H9 (cell line): ENCODE results near the gene TMEM63C. TPM values are rescaled to one million over a fixed set of nuclear protein-coding genes. Genes with fewer than 3 reads are reported as not detected.

Experiments used
- DNase-seq: peaks from one replicate; pipeline ENCODE4 v3.0.0-alpha.2; 2017
- H2AFZ ChIP-seq: one replicate; pipeline ENCODE4 v1.6.1; 2013; ENCODE audit warnings: mild to moderate bottlenecking, low read length, control low read depth, moderate library complexity
- H2AK5ac ChIP-seq: 2 replicates; pipeline ENCODE4 v1.6.1; 2013; ENCODE audit warnings: low read length, control low read depth, mixed read lengths; ENCODE audit not compliant: insufficient read length
- H2BK120ac ChIP-seq: one replicate; pipeline ENCODE4 v1.6.1; 2013; ENCODE audit warnings: low read depth, mild to moderate bottlenecking, low read length, control low read depth, inconsistent platforms; ENCODE audit not compliant: poor library complexity, severe bottlenecking
- H2BK12ac ChIP-seq: 2 replicates; pipeline ENCODE4 v1.6.1; 2013; ENCODE audit warnings: low read length, control low read depth, mixed read lengths, low read depth; ENCODE audit not compliant: insufficient read length
- H2BK15ac ChIP-seq: 2 replicates; pipeline ENCODE4 v1.6.1; 2013; ENCODE audit warnings: low read depth, low read length, control low read depth
- H2BK20ac ChIP-seq: one replicate; pipeline ENCODE4 v1.6.1; 2013; ENCODE audit warnings: low read depth, mild to moderate bottlenecking, low read length, control low read depth, inconsistent platforms; ENCODE audit not compliant: poor library complexity, severe bottlenecking
- H2BK5ac ChIP-seq: 2 replicates; pipeline ENCODE4 v1.6.1; 2013; ENCODE audit warnings: low read length, control low read depth, mixed read lengths; ENCODE audit not compliant: insufficient read length
- H3K14ac ChIP-seq: 2 replicates; pipeline ENCODE4 v1.6.1; 2013; ENCODE audit warnings: low read length, control low read depth; ENCODE audit not compliant: insufficient read depth
- H3K18ac ChIP-seq: 2 replicates; pipeline ENCODE4 v1.6.1; 2013; ENCODE audit warnings: low read depth, mild to moderate bottlenecking, mixed read lengths, low read length, control low read depth; ENCODE audit not compliant: insufficient read length
- H3K23ac ChIP-seq: 2 replicates; pipeline ENCODE4 v1.6.1; 2013; ENCODE audit warnings: low read length, control low read depth, mixed read lengths, low read depth; ENCODE audit not compliant: insufficient read length
- H3K23me2 ChIP-seq: 2 replicates; pipeline ENCODE4 v1.6.1; 2013; ENCODE audit warnings: low read depth, mild to moderate bottlenecking, mixed read lengths, low read length, control low read depth; ENCODE audit not compliant: insufficient read length, poor library complexity, severe bottlenecking
- H3K27ac ChIP-seq: 2 replicates; pipeline ENCODE4 v1.5.1; 2013; ENCODE audit warnings: low read length, control low read depth, mixed read lengths, low read depth; ENCODE audit not compliant: insufficient read length
- H3K27me3 ChIP-seq: 2 replicates; pipeline ENCODE4 v1.6.1; 2013; ENCODE audit warnings: low read length, control low read depth, inconsistent platforms; ENCODE audit not compliant: insufficient read depth
- H3K4ac ChIP-seq: 2 replicates; pipeline ENCODE4 v1.6.1; 2013; ENCODE audit warnings: low read depth, mild to moderate bottlenecking, control low read depth, inconsistent platforms, low read length, moderate library complexity
- H3K4me1 ChIP-seq: 2 replicates; pipeline ENCODE4 v1.6.1; 2013; ENCODE audit warnings: low read length, control low read depth, inconsistent platforms; ENCODE audit not compliant: insufficient read depth
- H3K4me2 ChIP-seq: 2 replicates; pipeline ENCODE4 v1.6.1; 2013; ENCODE audit warnings: low read length, control low read depth, mixed read lengths; ENCODE audit not compliant: insufficient read length, insufficient read depth
- H3K56ac ChIP-seq: 2 replicates; pipeline ENCODE4 v1.6.1; 2013; ENCODE audit warnings: low read depth, mild to moderate bottlenecking, mixed read lengths, low read length, control low read depth; ENCODE audit not compliant: insufficient read length
- H3K79me1 ChIP-seq: 2 replicates; pipeline ENCODE4 v1.6.1; 2013; ENCODE audit warnings: low read depth, mild to moderate bottlenecking, moderate library complexity, low read length, control low read depth, inconsistent platforms; ENCODE audit not compliant: insufficient read depth, poor library complexity, severe bottlenecking
- H3K79me2 ChIP-seq: 2 replicates; pipeline ENCODE4 v1.6.1; 2013; ENCODE audit warnings: low read length, control low read depth, inconsistent platforms; ENCODE audit not compliant: insufficient read depth
- H3K9ac ChIP-seq: 2 replicates; pipeline ENCODE4 v1.6.1; 2013; ENCODE audit warnings: low read length, control low read depth, mixed read lengths; ENCODE audit not compliant: insufficient read length; ENCODE audit errors: extremely low read depth
- H3K9me3 ChIP-seq: one replicate; pipeline ENCODE4 v1.6.1; 2013; ENCODE audit warnings: low read depth, low read length, inconsistent platforms; ENCODE audit not compliant: control insufficient read depth
- H3T11ph ChIP-seq: one replicate; pipeline ENCODE4 v1.6.1; 2013; ENCODE audit warnings: mild to moderate bottlenecking, low read length, control low read depth, inconsistent platforms
- H4K20me1 ChIP-seq: one replicate; pipeline ENCODE4 v1.6.1; 2013; ENCODE audit not compliant: control insufficient read depth, insufficient read length, insufficient read depth
- H4K5ac ChIP-seq: 2 replicates; pipeline ENCODE4 v1.6.1; 2013; ENCODE audit warnings: low read depth, mild to moderate bottlenecking, mixed read lengths, low read length, control low read depth; ENCODE audit not compliant: insufficient read length
- H4K8ac ChIP-seq: replicated peaks from 2 replicates; pipeline ENCODE4 v1.6.1; 2013; ENCODE audit warnings: low read length, control low read depth, mixed read lengths, low read depth; ENCODE audit not compliant: insufficient read length
- H4K91ac ChIP-seq: 2 replicates; pipeline ENCODE4 v1.6.1; 2013; ENCODE audit warnings: low read depth, mild to moderate bottlenecking, moderate library complexity, mixed read lengths, low read length, control low read depth; ENCODE audit not compliant: insufficient read length
- H3K27ac Mint-ChIP-seq, 3 experiments: 2 replicates in 2 of 3; 3 replicates in 1 of 3; pipeline ENCODE4 v1.8.0; 2020 to 2021; ENCODE audit warnings: mixed read lengths in 3 of 3, mild to moderate bottlenecking in 1 of 3, moderate library complexity in 1 of 3
- H3K27me3 Mint-ChIP-seq: 2 replicates; pipeline ENCODE4 v1.8.0; 2021; ENCODE audit warnings: low read depth, mild to moderate bottlenecking, moderate library complexity, mixed read lengths
- H3K36me3 Mint-ChIP-seq, 3 experiments: 2 replicates in 2 of 3; 3 replicates in 1 of 3; pipeline ENCODE4 v1.8.0; 2020 to 2021; ENCODE audit warnings: low read depth in 3 of 3, mixed read lengths in 3 of 3; ENCODE audit not compliant: insufficient read depth in 1 of 3
- H3K4me1 Mint-ChIP-seq, 2 experiments: 2 replicates each; pipeline ENCODE4 v1.8.0; 2020; ENCODE audit warnings: mixed read lengths in 2 of 2
- H3K4me3 Mint-ChIP-seq, 2 experiments: 2 replicates in 1 of 2; 3 replicates in 1 of 2; pipeline ENCODE4 v1.8.0; 2020 to 2021; ENCODE audit warnings: mild to moderate bottlenecking in 2 of 2, mixed read lengths in 2 of 2, moderate library complexity in 1 of 2
- H3K9me3 Mint-ChIP-seq, 2 experiments: 2 replicates in 1 of 2; 3 replicates in 1 of 2; pipeline ENCODE4 v1.8.0; 2020; ENCODE audit warnings: mild to moderate bottlenecking in 2 of 2, mixed read lengths in 2 of 2, moderate library complexity in 1 of 2
- CTCF ChIP-seq: fragments of 200-600 bp; sonication (generic); conservative IDR thresholded peaks from 3 replicates; pipeline ENCODE4 v1.8.0; 2021; ENCODE audit warnings: antibody characterized with exemption, mild to moderate bottlenecking
- WGBS: extraction: QIAGEN DNeasy Blood & Tissue Kit; methylation state at CpG from one replicate; pipeline ENCODE4 v1.1.7; 2013; ENCODE audit warnings: missing lambda C conversion rate, low lambda C conversion rate, mixed read lengths; ENCODE audit not compliant: insufficient read length; ENCODE audit errors: extremely low coverage; 5-methylcytosine and 5-hydroxymethylcytosine counted together
- total RNA-seq: library from RNA; stranded (reverse); gene quantifications from 2 replicates; pipeline ENCODE4 v1.2.1, GENCODE V29; 2021

Gene TMEM63C
- total RNA-seq, 1 experiment from 2014 or later: 2.2 TPM

- H3K27me3 Mint-ChIP-seq: peaks cover 48% of the 10 kb centered on the region
- Histone ChIP-seq H3K4me2 (no peak overlapping the region), H3K79me1 (no peaks in the 10 kb centered on the region), H3K9ac (no peak overlapping the region), H2BK5ac (no peak overlapping the region), H4K8ac (no peak overlapping the region), H4K5ac (no peak overlapping the region), H3K23me2 (peaks cover 16% of the 10 kb centered on the region), H3K4ac (no peak overlapping the region), H3T11ph (no peak overlapping the region), H2AFZ (no peak overlapping the region), H2BK120ac (no peak overlapping the region), H3K14ac (no peak overlapping the region), H2BK20ac (no peak overlapping the region), H4K91ac (no peak overlapping the region), H3K9me3 (no peaks in the 10 kb centered on the region), H3K56ac (no peak overlapping the region), H3K23ac (no peak overlapping the region), H2BK15ac (no peak overlapping the region), H2BK12ac (no peak overlapping the region), H3K18ac (no peak overlapping the region), H3K79me2 (no peaks in the 10 kb centered on the region), H3K27ac (no peak overlapping the region), H2AK5ac (no peak overlapping the region), H3K4me1 (no peaks in the 10 kb centered on the region), H4K20me1 (no peaks in the 10 kb centered on the region), H3K27me3 (peaks cover 20% of the 10 kb centered on the region)
- peaks cover 6 to 25% of the 10 kb centered on the region in 2 experiments for H3K4me1 Mint-ChIP-seq
- H3K4me3 Mint-ChIP-seq: no peak overlapping the region
- DNase-seq: no peak
- no peak for TF ChIP-seq CTCF
- no CpG with 5 or more reads among the region's 4 CpGs for WGBS
- peaks cover 0 to 3% (median 3%) of the 10 kb centered on the region in 3 experiments; a peak in 4 of 7 replicates for H3K36me3 Mint-ChIP-seq
- no peak overlapping the region for H3K27ac Mint-ChIP-seq
- H3K9me3 Mint-ChIP-seq: peaks cover 0 to 6% of the 10 kb centered on the region in 2 experiments; a peak in 1 of 5 replicates
Observed at GRCh38 chr14:77273796-77274195, 92.2 kb downstream of the TMEM63C start.
